Vagina (tissue), 2 donors: ENCODE measurements around the gene ZNF438. TPM values are rescaled to one million over a fixed set of nuclear protein-coding genes. Genes with fewer than 3 reads are reported as not detected.

Experiments
- DNase-seq, 2 donors: peaks; one replicate each; pipeline ENCODE4 v3.0.0-alpha.2; 2017; ENCODE audit errors: extremely low spot score in 2 of 2
- H3K27ac ChIP-seq: fragments of 200-600 bp; sonication (generic); one replicate; pipeline ENCODE4 v1.5.1; 2019
- H3K27me3 ChIP-seq: fragments of 200-600 bp; sonication (generic); one replicate; pipeline ENCODE4 v1.5.1; 2019
- H3K36me3 ChIP-seq, 2 donors: fragments of 200-600 bp; sonication (generic); one replicate each; pipeline ENCODE4 v1.5.1; 2017 to 2019
- H3K4me1 ChIP-seq: fragments of 200-600 bp; sonication (generic); one replicate; pipeline ENCODE4 v1.5.1; 2019
- H3K4me3 ChIP-seq, 2 donors: fragments of 200-600 bp; sonication (generic); 1 replicate in 1 of 2; 2 replicates in 1 of 2; pipeline ENCODE4 v1.5.1; 2016 to 2019
- H3K9me3 ChIP-seq: fragments of 200-600 bp; sonication (generic); one replicate; pipeline ENCODE4 v1.5.1; 2019
- CTCF ChIP-seq, 3 experiments: fragments of 450-650 bp in 2 of 3; fragments of 200-600 bp in 1 of 3; sonication (generic) in 1 of 3; IDR thresholded peaks; one replicate each; pipeline ENCODE4 v1.5.1; 2017 to 2019; ENCODE audit warnings: antibody characterized with exemption in 3 of 3, mild to moderate bottlenecking in 2 of 3, moderate library complexity in 2 of 3
- POLR2A ChIP-seq, 2 donors: fragments of 450-650 bp; IDR thresholded peaks; one replicate each; pipeline ENCODE4 v1.6.1; 2017; ENCODE audit warnings: antibody characterized with exemption in 2 of 2, mild to moderate bottlenecking in 2 of 2, moderate library complexity in 2 of 2
- POLR2AphosphoS5 ChIP-seq, 2 donors: sonication (generic); formaldehyde crosslinking; IDR thresholded peaks; one replicate each; pipeline ENCODE4 v1.9.0; 2017; ENCODE audit warnings: antibody characterized with exemption in 2 of 2, mild to moderate bottlenecking in 2 of 2, low read depth in 1 of 2; ENCODE audit not compliant: insufficient read depth in 1 of 2
- intact Hi-C: fragments of 100-400 bp; cut with DNase I; formaldehyde crosslinking; loops from one replicate; pipeline ENCODE4 v1.15.1; 2023
- total RNA-seq: library from RNA; depleted of rRNA; stranded (reverse); fragments of >200 nt; gene quantifications from one replicate; pipeline ENCODE4 v1.2.3, GENCODE V29; 2016

Gene ZNF438
- total RNA-seq, 1 donor from 2014 or later, result 11.8 TPM

DNA sequence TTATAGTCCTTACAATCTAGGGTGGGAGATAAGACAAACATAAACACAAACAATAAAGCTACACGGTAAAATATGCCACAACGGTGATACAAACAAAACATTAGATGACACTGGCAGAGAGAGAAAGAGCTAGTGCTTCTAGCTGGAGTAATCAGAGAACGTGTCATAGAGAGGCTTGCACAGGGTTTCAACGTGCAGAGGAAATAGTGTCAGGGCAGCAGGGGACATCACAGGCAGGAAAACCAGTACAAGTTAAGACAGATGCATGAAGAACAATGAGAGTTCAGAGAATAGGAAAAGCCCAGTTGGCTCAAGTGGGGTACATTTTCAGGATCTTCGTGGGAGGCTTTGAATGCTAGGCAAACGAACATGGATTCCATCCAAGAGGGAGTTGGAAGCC is 91.4 kb downstream of the ZNF438 start:
- no peak for DNase-seq
- TF ChIP-seq CTCF (IDR thresholded peaks at IDR 0.05) (no peak), POLR2AphosphoS5 (IDR thresholded peaks at IDR 0.05; ENCODE audit: insufficient read depth in 1 of 2, low read depth in 1 of 2) (no peak), POLR2A (IDR thresholded peaks at IDR 0.05) (no peak)
- H3K27ac ChIP-seq, result no peak overlapping the region
- no peaks in the 10 kb centered on the region for H3K9me3 ChIP-seq
- H3K27me3 ChIP-seq, result no peaks in the 10 kb centered on the region
- intact Hi-C loops, result no loop called here
- peaks cover 0 to 4% of the 10 kb centered on the region in 2 donors for H3K36me3 ChIP-seq
- peaks cover 17% of the 10 kb centered on the region for H3K4me1 ChIP-seq
- no peak overlapping the region for H3K4me3 ChIP-seq

GRCh38 chr10:30939643-30940251 is 91.9 kb downstream of the ZNF438 start:
- Histone ChIP-seq H3K4me3 (no peak overlapping the region), H3K4me1 (peaks cover 20% of the 10 kb centered on the region), H3K9me3 (no peaks in the 10 kb centered on the region), H3K27me3 (no peaks in the 10 kb centered on the region), H3K27ac (no peak overlapping the region), H3K36me3 (peaks cover 0 to 4% of the 10 kb centered on the region in 2 donors)
- TF ChIP-seq CTCF (IDR thresholded peaks at IDR 0.05), result no peak
- TF ChIP-seq POLR2A (IDR thresholded peaks at IDR 0.05), result no peak
- no peak for TF ChIP-seq POLR2AphosphoS5 (IDR thresholded peaks at IDR 0.05; ENCODE audit: insufficient read depth in 1 of 2, low read depth in 1 of 2)
- intact Hi-C loops, result no loop called here
- no peak for DNase-seq

- TF ChIP-seq POLR2AphosphoS5 (IDR thresholded peaks at IDR 0.05; ENCODE audit: insufficient read depth in 1 of 2, low read depth in 1 of 2) (no peak), POLR2A (IDR thresholded peaks at IDR 0.05) (no peak), CTCF (IDR thresholded peaks at IDR 0.05) (no peak)
- DNase-seq, result no peak
- Histone ChIP-seq H3K4me3 (no peak overlapping the region), H3K9me3 (no peaks in the 10 kb centered on the region), H3K4me1 (peaks cover 6% of the 10 kb centered on the region), H3K27ac (no peak overlapping the region), H3K27me3 (no peaks in the 10 kb centered on the region), H3K36me3 (peaks cover 0 to 8% of the 10 kb centered on the region in 2 donors)
- intact Hi-C loops, result no loop called here
Observed at GRCh38 chr10:30935078-30935477, 96.6 kb downstream of the ZNF438 start.

DNA sequence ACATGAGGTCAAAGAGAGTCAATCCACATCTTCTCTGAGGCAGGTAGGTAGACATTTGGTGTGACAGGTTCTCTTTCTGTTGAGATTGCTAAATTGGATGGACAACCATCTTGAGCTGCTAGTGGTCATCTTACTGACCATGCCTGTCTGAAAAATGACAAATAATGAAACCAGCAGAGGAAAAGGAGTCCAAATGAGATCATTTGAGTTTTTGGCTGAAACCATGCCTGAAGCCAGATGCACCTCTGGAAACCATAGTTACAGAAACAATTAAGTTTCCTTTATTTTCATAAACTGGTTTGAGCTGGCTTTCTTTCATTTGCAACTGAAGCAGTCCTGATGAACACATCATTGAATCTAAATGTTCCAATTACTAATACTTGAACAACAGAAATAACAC is 100.6 kb downstream of the ZNF438 start:
- intact Hi-C loops, result no loop called here

More for the DNA sequence above, 100.6 kb downstream of the ZNF438 start:
- Histone ChIP-seq H3K4me3 (no peak overlapping the region), H3K4me1 (peaks cover 5% of the 10 kb centered on the region), H3K9me3 (no peaks in the 10 kb centered on the region), H3K27ac (no peak overlapping the region), H3K36me3 (peaks cover 0 to 5% of the 10 kb centered on the region in 2 donors), H3K27me3 (no peaks in the 10 kb centered on the region)
- DNase-seq, result no peak
- no peak for TF ChIP-seq POLR2AphosphoS5 (IDR thresholded peaks at IDR 0.05; ENCODE audit: insufficient read depth in 1 of 2, low read depth in 1 of 2)
- TF ChIP-seq POLR2A (IDR thresholded peaks at IDR 0.05), result no peak
- no peak for TF ChIP-seq CTCF (IDR thresholded peaks at IDR 0.05)
